HEK293 (cell line): ENCODE results near the gene ST8SIA4.

ENCODE experiments used
- CTCF ChIA-PET: fragments of 350-600 bp; formaldehyde crosslinking; extraction: SDS; loops from one replicate; lab custom pipeline; 2021; ENCODE audit warnings: antibody characterized with exemption; lab: Yijun Ruan, JAX
- POLR2A ChIA-PET: fragments of 300-600 bp; formaldehyde crosslinking; extraction: SDS; loops from one replicate; lab custom pipeline; 2020; ENCODE audit warnings: antibody characterized with exemption, inconsistent platforms; lab: Yijun Ruan, JAX
- H3K27ac ChIP-seq: fragments of 200-500 bp; sonication (Bioruptor generic); 2 replicates; pipeline ENCODE4 v1.5.1; 2014; ENCODE audit warnings: low read depth, low read length, control low read depth, inconsistent platforms; ENCODE audit errors: extremely low read depth
- H3K36me3 ChIP-seq, 2 experiments: fragments of 200-500 bp in 1 of 2; sonication (Bioruptor generic) in 1 of 2; 1 replicate in 1 of 2; 2 replicates in 1 of 2; pipeline ENCODE4 v1.5.1; 2014 to 2017; ENCODE audit warnings: inconsistent platforms in 2 of 2, low read length in 2 of 2; ENCODE audit not compliant: control insufficient read depth in 2 of 2, insufficient read depth in 1 of 2
- H3K4me1 ChIP-seq: fragments of 200-500 bp; sonication (Bioruptor generic); 2 replicates; pipeline ENCODE4 v1.5.1; 2014; ENCODE audit warnings: mild to moderate bottlenecking, low read length, inconsistent platforms; ENCODE audit not compliant: control insufficient read depth, insufficient read depth
- H3K4me3 ChIP-seq: 2 replicates; pipeline ENCODE4 v1.5.1; 2011; ENCODE audit warnings: low read depth, mild to moderate bottlenecking, control low read depth, low read length, moderate library complexity
- H3K9me3 ChIP-seq: fragments of 200-500 bp; sonication (Bioruptor generic); 2 replicates; pipeline ENCODE4 v1.5.1; 2014; ENCODE audit warnings: low read depth, low read length, inconsistent platforms; ENCODE audit not compliant: control insufficient read depth, insufficient read depth
- KLF9 ChIP-seq: fragments of 450-650 bp; formaldehyde crosslinking; IDR thresholded peaks from 2 replicates; pipeline ENCODE4 v1.5.1; 2016; ENCODE audit warnings: missing biosample characterization, missing genetic modification characterization, low read depth
- OSR2 ChIP-seq: fragments of 450-650 bp; formaldehyde crosslinking; IDR thresholded peaks from 2 replicates; pipeline ENCODE4 v1.5.1; 2016; ENCODE audit warnings: missing biosample characterization, missing genetic modification characterization
- YY1 ChIP-seq: fragments of 450-650 bp; formaldehyde crosslinking; IDR thresholded peaks from 2 replicates; pipeline ENCODE4 v1.5.1; 2018; ENCODE audit warnings: missing biosample characterization, missing genetic modification characterization
- ZBTB48 ChIP-seq: fragments of 450-650 bp; formaldehyde crosslinking; IDR thresholded peaks from 2 replicates; pipeline ENCODE4 v1.5.1; 2016; ENCODE audit warnings: missing biosample characterization, missing genetic modification characterization
- ZBTB7A ChIP-seq: fragments of 450-650 bp; formaldehyde crosslinking; IDR thresholded peaks from 2 replicates; pipeline ENCODE4 v1.5.1; 2016; ENCODE audit warnings: low read depth, missing biosample characterization, missing genetic modification characterization
- ZBTB8A ChIP-seq: fragments of 450-650 bp; formaldehyde crosslinking; IDR thresholded peaks from 2 replicates; pipeline ENCODE4 v1.5.1; 2016; ENCODE audit warnings: missing biosample characterization, missing genetic modification characterization
- ZNF138 ChIP-seq: fragments of 450-650 bp; formaldehyde crosslinking; IDR thresholded peaks from 2 replicates; pipeline ENCODE4 v1.5.1; 2016; ENCODE audit warnings: missing biosample characterization, missing genetic modification characterization, borderline replicate concordance
- ZNF174 ChIP-seq: fragments of 450-650 bp; formaldehyde crosslinking; IDR thresholded peaks from 2 replicates; pipeline ENCODE4 v1.5.0; 2017; ENCODE audit warnings: missing biosample characterization, mild to moderate bottlenecking, missing genetic modification characterization
- ZNF239 ChIP-seq: fragments of 450-650 bp; formaldehyde crosslinking; IDR thresholded peaks from 2 replicates; pipeline ENCODE4 v1.5.1; 2016; ENCODE audit warnings: missing biosample characterization, missing genetic modification characterization
- ZNF24 ChIP-seq: fragments of 450-650 bp; formaldehyde crosslinking; IDR thresholded peaks from 2 replicates; pipeline ENCODE4 v1.5.1; 2016; ENCODE audit warnings: missing biosample characterization, missing genetic modification characterization
- ZNF354C ChIP-seq: fragments of 450-650 bp; formaldehyde crosslinking; IDR thresholded peaks from 2 replicates; pipeline ENCODE4 v1.5.1; 2016; ENCODE audit warnings: missing biosample characterization, missing genetic modification characterization, low read depth, borderline replicate concordance
- ZNF366 ChIP-seq: fragments of 450-650 bp; formaldehyde crosslinking; conservative IDR thresholded peaks from 2 replicates; pipeline ENCODE4 v1.5.1; 2016; ENCODE audit warnings: missing biosample characterization, missing genetic modification characterization
- ZNF48 ChIP-seq: fragments of 450-650 bp; formaldehyde crosslinking; IDR thresholded peaks from 2 replicates; pipeline ENCODE4 v1.5.1; 2016; ENCODE audit warnings: missing biosample characterization, missing genetic modification characterization
- ZNF514 ChIP-seq: fragments of 450-650 bp; formaldehyde crosslinking; IDR thresholded peaks from 2 replicates; pipeline ENCODE4 v1.5.1; 2016; ENCODE audit warnings: missing biosample characterization, missing genetic modification characterization
- ZNF529 ChIP-seq: fragments of 450-650 bp; formaldehyde crosslinking; IDR thresholded peaks from 2 replicates; pipeline ENCODE4 v1.5.1; 2017; ENCODE audit warnings: missing genetic modification characterization, missing biosample characterization; ENCODE audit not compliant: insufficient replicate concordance
- ZNF548 ChIP-seq: fragments of 450-650 bp; formaldehyde crosslinking; IDR thresholded peaks from 2 replicates; pipeline ENCODE4 v1.5.1; 2016; ENCODE audit warnings: missing biosample characterization, missing genetic modification characterization
- ZNF561 ChIP-seq: fragments of 450-650 bp; IDR thresholded peaks from 2 replicates; pipeline ENCODE4 v1.5.1; 2018; ENCODE audit warnings: missing biosample characterization, missing genetic modification characterization, borderline replicate concordance
- ZNF571 ChIP-seq: fragments of 450-650 bp; formaldehyde crosslinking; IDR thresholded peaks from 2 replicates; pipeline ENCODE4 v1.5.0; 2017; ENCODE audit warnings: missing biosample characterization, missing genetic modification characterization
- ZNF596 ChIP-seq: fragments of 450-650 bp; IDR thresholded peaks from 2 replicates; pipeline ENCODE4 v1.5.0; 2018; ENCODE audit warnings: missing biosample characterization, mild to moderate bottlenecking, missing genetic modification characterization, moderate library complexity
- TF ChIP-seq, protein P1 (sequence below): fragments of 450-650 bp; formaldehyde crosslinking; conservative IDR thresholded peaks from 2 replicates; pipeline ENCODE4 v1.5.1; 2016; ENCODE audit warnings: low read depth, missing biosample characterization, missing genetic modification characterization
- TF ChIP-seq, protein P2 (sequence below): fragments of 450-650 bp; formaldehyde crosslinking; IDR thresholded peaks from 2 replicates; pipeline ENCODE4 v1.5.1; 2017; ENCODE audit warnings: missing biosample characterization, missing genetic modification characterization

Gene ST8SIA4

DNA sequence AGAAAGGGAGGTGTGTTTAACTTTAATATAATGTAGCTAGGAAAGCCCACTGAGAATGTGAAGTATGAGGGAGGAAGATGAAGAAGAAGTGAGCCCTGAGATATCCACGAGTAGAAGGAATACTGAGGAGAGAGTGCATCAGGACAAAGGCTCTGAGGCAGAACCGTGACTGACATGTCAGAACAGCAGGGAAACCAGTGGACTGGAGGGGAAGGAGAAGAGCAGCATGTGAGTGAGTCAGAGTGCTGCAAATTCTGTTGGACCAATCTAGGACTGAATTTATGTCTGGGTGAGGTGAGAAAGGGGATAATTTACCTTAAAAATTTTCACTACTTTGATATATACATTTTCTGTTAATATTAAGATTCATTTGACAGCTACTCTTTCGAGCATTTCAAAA, 110.3 kb downstream of the ST8SIA4 start:
- CTCF ChIA-PET: no interaction called here
- H3K36me3 ChIP-seq: no peaks in the 10 kb centered on the region
- POLR2A ChIA-PET: no interaction called here
- H3K4me3 ChIP-seq: no peak overlapping the region
- no peaks in the 10 kb centered on the region for H3K4me1 ChIP-seq
- H3K9me3 ChIP-seq: no peaks in the 10 kb centered on the region
- H3K27ac ChIP-seq: no peak overlapping the region
- no peak for TF ChIP-seq ZNF548 (tag by site-specific recombination)
- TF ChIP-seq ZBTB48 (tag by site-specific recombination): no peak

DNA sequence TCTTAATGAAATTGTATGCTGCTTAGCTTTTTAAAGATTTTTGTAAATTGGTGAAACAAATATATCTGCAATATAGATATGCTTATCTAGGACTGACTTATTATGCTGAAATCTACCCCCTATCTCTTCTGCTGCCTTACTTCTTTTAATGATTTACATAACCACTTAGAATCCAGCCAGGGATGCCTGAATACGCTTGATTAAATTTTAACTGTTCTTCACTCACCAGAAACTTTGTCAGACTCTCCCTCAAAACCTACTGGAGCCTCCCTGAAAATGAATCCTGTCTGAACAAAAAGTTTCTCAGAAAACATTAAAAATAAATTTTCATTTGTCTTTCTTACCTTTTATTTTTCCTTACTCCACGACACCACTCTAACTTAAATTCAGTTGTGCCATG, 111.7 kb downstream of the ST8SIA4 start:
- H3K36me3 ChIP-seq: no peaks in the 10 kb centered on the region
- H3K27ac ChIP-seq: no peak overlapping the region
- POLR2A ChIA-PET: no interaction called here
- no peak overlapping the region for H3K4me3 ChIP-seq
- no peaks in the 10 kb centered on the region for H3K9me3 ChIP-seq
- TF ChIP-seq ZNF174 (no peak), ZNF366 (tag by site-specific recombination) (no peak), ZNF354C (tag by site-specific recombination) (no peak), ZNF239 (tag by site-specific recombination) (no peak), ZNF24 (no peak), ZNF596 (tag by site-specific recombination) (no peak), KLF9 (tag by site-specific recombination) (no peak), ZBTB7A (no peak), YY1 (no peak)
- CTCF ChIA-PET: no interaction called here
- no peaks in the 10 kb centered on the region for H3K4me1 ChIP-seq

DNA sequence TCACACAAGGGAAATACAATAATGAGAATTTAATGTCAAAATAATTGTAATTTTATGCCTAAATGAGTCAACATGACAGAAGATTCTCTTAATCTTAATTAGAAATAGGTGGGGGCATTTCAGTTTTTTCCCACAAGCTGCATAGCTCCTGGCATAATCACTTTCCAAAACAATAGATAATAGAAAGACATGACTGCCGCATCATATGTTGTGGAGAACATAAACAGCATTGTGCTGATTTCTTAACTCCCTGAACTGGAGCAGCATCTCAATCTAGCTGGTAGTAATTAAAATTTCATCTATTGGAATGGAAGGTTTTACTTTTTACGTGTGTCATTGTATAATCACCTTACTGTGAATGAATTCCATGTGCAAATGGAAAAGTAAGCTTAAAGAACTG, 112.1 kb downstream of the ST8SIA4 start:
- Histone ChIP-seq H3K4me3 (no peak overlapping the region), H3K9me3 (no peaks in the 10 kb centered on the region), H3K27ac (no peak overlapping the region), H3K36me3 (no peaks in the 10 kb centered on the region), H3K4me1 (no peaks in the 10 kb centered on the region)
- CTCF ChIA-PET: no interaction called here
- POLR2A ChIA-PET: no interaction called here
- TF ChIP-seq ZBTB8A (tag by site-specific recombination) (no peak), ZNF571 (tag by site-specific recombination) (no peak), ZNF514 (no peak), YY1 (no peak), ZNF48 (tag by site-specific recombination) (no peak), OSR2 (no peak), ZNF529 (tag by site-specific recombination) (no peak), ZNF138 (no peak), ZNF561 (no peak)
- TF ChIP-seq, protein P1, sequence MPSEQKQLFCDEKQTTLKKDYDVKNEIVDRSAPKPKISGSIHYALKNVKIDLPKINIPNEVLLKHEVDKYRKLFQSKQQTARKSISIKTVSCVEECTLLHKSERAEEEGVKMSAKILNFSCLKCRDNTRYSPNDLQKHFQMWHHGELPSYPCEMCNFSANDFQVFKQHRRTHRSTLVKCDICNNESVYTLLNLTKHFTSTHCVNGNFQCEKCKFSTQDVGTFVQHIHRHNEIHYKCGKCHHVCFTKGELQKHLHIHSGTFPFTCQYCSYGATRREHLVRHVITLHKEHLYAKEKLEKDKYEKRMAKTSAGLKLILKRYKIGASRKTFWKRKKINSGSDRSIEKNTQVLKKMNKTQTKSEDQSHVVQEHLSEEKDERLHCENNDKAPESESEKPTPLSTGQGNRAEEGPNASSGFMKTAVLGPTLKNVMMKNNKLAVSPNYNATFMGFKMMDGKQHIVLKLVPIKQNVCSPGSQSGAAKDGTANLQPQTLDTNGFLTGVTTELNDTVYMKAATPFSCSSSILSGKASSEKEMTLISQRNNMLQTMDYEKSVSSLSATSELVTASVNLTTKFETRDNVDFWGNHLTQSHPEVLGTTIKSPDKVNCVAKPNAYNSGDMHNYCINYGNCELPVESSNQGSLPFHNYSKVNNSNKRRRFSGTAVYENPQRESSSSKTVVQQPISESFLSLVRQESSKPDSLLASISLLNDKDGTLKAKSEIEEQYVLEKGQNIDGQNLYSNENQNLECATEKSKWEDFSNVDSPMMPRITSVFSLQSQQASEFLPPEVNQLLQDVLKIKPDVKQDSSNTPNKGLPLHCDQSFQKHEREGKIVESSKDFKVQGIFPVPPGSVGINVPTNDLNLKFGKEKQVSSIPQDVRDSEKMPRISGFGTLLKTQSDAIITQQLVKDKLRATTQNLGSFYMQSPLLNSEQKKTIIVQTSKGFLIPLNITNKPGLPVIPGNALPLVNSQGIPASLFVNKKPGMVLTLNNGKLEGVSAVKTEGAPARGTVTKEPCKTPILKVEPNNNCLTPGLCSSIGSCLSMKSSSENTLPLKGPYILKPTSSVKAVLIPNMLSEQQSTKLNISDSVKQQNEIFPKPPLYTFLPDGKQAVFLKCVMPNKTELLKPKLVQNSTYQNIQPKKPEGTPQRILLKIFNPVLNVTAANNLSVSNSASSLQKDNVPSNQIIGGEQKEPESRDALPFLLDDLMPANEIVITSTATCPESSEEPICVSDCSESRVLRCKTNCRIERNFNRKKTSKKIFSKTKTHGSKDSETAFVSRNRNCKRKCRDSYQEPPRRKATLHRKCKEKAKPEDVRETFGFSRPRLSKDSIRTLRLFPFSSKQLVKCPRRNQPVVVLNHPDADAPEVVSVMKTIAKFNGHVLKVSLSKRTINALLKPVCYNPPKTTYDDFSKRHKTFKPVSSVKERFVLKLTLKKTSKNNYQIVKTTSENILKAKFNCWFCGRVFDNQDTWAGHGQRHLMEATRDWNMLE (tag by site-specific recombination): no peak
- TF ChIP-seq, protein P2, sequence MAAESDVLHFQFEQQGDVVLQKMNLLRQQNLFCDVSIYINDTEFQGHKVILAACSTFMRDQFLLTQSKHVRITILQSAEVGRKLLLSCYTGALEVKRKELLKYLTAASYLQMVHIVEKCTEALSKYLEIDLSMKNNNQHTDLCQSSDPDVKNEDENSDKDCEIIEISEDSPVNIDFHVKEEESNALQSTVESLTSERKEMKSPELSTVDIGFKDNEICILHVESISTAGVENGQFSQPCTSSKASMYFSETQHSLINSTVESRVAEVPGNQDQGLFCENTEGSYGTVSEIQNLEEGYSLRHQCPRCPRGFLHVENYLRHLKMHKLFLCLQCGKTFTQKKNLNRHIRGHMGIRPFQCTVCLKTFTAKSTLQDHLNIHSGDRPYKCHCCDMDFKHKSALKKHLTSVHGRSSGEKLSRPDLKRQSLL: no peak
